H54 (cell line): Measurements from ENCODE around the gene PNPLA6.
A peak's percentile ranks its signal among the peaks of the same experiment; 100 is the strongest.

Source experiments
- DNase-seq: peaks from one replicate; pipeline ENCODE4 v3.0.0; 2011; ENCODE audit warnings: low spot score, mixed read lengths; ENCODE audit not compliant: insufficient read length
- FAIRE-seq: peaks from 3 replicates; lab custom pipeline; 2011; peaks lifted over from hg19 to GRCh38; lab: Jason Lieb, UNC
- POLR2A ChIP-seq: IDR thresholded peaks from 2 replicates; pipeline ENCODE4 v1.6.1; 2011; ENCODE audit warnings: low read depth, mild to moderate bottlenecking, low read length

The PNPLA6 gene

GRCh38 chr19:7522072-7522922 is 13.2 kb upstream of the PNPLA6 start, which contains the start of gene MCOLN1:
Gene MCOLN1, plus strand, starts transcription at chr19:7522624. Its CDS starts 127 bp downstream, at chr19:7522751.
- DNase-seq (peak; percentile 100), FAIRE-seq (peak; percentile 64)
- peak; percentile 60 for TF ChIP-seq POLR2A

- FAIRE-seq (no peak), DNase-seq (peak; percentile 46)
- TF ChIP-seq POLR2A = no peak
These were observed 12.4 kb upstream of the PNPLA6 start for GRCh38 chr19:7522923-7523667.

GRCh38 chr19:7524523-7524922 is 11.0 kb upstream of the PNPLA6 start:
- DNase-seq (no peak), FAIRE-seq (no peak)
- no peak for TF ChIP-seq POLR2A

GRCh38 chr19:7524992-7525739 is 10.4 kb upstream of the PNPLA6 start:
- no peak for TF ChIP-seq POLR2A
- FAIRE-seq (no peak), DNase-seq (no peak)

- FAIRE-seq = no peak
- DNase-seq = no peak
- TF ChIP-seq POLR2A = no peak
These were observed 9.2 kb upstream of the PNPLA6 start for GRCh38 chr19:7526059-7526929.

- TF ChIP-seq POLR2A = no peak
- FAIRE-seq (no peak), DNase-seq (no peak)
These were observed 7.9 kb upstream of the PNPLA6 start for GRCh38 chr19:7527516-7528191.

- DNase-seq (no peak), FAIRE-seq (no peak)
- TF ChIP-seq POLR2A = no peak
These were observed 7.4 kb upstream of the PNPLA6 start for GRCh38 chr19:7528192-7528519.

GRCh38 chr19:7528522-7529245 is 6.8 kb upstream of the PNPLA6 start:
- DNase-seq (no peak), FAIRE-seq (no peak)
- no peak for TF ChIP-seq POLR2A

- DNase-seq (no peak), FAIRE-seq (no peak)
- no peak for TF ChIP-seq POLR2A
These were observed 6.3 kb upstream of the PNPLA6 start for GRCh38 chr19:7529246-7529600.

- no peak for TF ChIP-seq POLR2A
- FAIRE-seq (no peak), DNase-seq (no peak)
These were observed 5.7 kb upstream of the PNPLA6 start for GRCh38 chr19:7529610-7530490.

- FAIRE-seq (no peak), DNase-seq (no peak)
- TF ChIP-seq POLR2A = no peak
These were observed 2.1 kb upstream of the PNPLA6 start for GRCh38 chr19:7533281-7533885.
